ENCODE results near the gene ICA1.

Gene ICA1

GRCh38 chr7:8082762-8083161, 179.2 kb downstream of the ICA1 start:
- H3K4me3 ChIP-seq (ENCODE audit: control insufficient read depth, low read depth, low read length): no peak overlapping the region
- no peak for DNase-seq (ENCODE audit: low read depth)
- TF ChIP-seq CTCF (conservative IDR thresholded peaks at IDR 0.05; ENCODE audit: control insufficient read depth, insufficient read depth, low read depth, low read length): no peak

DNA sequence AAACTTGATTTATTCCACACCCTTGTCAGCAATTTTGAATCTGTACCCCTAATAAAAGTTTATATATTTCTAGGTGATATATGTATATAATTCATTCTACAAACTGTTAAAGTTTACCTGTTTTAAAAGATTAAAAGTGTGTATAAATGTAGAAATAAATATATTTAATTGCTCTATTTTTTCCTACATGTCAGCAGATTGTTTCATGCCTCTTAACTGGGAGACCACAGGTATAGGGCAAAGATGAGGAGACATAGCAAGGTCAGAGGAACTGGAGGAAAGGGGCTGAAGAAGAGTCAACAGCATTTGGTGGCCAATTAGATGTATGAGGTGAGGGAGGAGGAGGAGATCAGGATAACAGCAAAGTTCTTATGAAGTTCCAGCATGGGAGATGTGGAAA, 183.5 kb downstream of the ICA1 start:
- no peak for TF ChIP-seq CTCF (conservative IDR thresholded peaks at IDR 0.05; ENCODE audit: control insufficient read depth, insufficient read depth, low read depth, low read length)
- no peak overlapping the region for H3K4me3 ChIP-seq (ENCODE audit: control insufficient read depth, low read depth, low read length)
- no peak for DNase-seq (ENCODE audit: low read depth)

DNA sequence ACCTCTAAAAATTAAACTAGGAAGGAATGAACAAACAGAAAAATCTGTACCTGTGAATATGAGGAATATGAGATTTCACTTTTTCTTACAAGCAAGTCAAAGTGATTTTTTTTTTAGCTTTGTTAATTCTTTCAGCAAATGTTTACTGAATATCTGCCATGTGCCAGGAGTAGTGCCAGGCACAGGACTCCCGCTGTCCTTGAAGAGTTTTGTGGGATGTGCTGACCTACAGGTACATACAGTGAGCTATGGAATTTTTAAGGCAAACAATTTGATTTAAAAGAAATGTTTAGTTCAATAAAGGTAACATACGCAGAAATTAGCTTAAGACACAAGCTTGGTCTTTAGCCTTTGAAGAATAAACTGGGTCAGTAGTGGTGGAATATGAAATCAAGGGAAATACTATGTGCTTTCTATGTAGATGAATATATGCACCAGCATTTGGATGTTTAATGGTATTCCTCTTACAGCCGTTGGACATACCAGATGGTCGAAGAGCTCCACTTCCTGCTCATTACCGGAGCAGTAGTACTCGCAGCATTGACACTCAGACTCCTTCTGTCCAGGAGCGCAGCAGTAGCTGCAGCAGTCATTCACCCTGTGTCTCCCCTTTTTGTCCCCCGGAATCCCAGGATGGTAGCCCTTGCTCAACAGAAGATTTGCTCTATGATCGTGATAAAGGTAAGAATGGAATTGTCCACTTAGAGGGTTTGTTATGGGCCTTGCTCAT, 191.4 kb downstream of the ICA1 start:
- no peak for TF ChIP-seq CTCF (conservative IDR thresholded peaks at IDR 0.05; ENCODE audit: control insufficient read depth, insufficient read depth, low read depth, low read length)
- H3K4me3 ChIP-seq (ENCODE audit: control insufficient read depth, low read depth, low read length): no peak overlapping the region
- DNase-seq (ENCODE audit: low read depth): no peak

DNA sequence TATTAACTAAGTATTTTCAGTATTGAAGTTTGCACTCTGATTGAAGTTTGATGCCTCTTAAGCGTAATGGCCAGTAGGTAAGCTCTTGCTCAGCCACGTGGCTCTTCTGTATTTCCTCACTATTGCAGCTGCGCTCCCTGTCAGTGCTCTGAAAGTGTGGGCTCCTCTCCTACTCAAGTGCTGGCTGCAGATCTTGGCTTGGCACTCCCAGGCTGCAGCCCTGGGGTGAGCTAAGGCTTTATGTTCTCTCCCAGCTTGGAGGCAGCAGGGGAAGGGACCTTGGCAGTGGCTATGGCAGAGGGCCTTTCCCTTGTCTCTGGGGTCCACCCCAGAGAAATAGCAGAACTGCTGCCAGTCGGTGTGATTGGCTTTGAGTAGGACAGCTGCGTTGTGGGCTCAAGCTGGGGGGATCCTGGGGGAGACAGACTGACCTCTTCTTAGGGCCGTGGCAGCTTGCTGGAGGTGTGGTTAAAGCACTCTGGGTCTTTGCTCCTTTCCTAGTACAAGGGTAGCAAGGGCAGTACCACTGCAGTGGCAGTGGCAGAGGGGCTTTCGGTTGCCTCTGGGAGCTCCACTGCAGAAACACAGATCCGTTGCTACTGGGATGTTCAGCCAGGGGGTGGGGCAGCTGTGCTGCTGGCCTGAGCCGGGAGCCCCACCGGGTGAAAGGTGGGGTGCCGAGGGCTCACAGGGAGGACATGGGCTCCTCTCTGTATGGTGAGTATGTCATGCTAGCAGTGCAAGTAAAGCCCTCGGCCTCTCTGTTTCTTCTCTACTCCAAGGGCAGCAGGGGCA, 192.9 kb downstream of the ICA1 start:
- no peak for DNase-seq (ENCODE audit: low read depth)
- no peak for TF ChIP-seq CTCF (conservative IDR thresholded peaks at IDR 0.05; ENCODE audit: control insufficient read depth, insufficient read depth, low read depth, low read length)
- no peak overlapping the region for H3K4me3 ChIP-seq (ENCODE audit: control insufficient read depth, low read depth, low read length)

DNA sequence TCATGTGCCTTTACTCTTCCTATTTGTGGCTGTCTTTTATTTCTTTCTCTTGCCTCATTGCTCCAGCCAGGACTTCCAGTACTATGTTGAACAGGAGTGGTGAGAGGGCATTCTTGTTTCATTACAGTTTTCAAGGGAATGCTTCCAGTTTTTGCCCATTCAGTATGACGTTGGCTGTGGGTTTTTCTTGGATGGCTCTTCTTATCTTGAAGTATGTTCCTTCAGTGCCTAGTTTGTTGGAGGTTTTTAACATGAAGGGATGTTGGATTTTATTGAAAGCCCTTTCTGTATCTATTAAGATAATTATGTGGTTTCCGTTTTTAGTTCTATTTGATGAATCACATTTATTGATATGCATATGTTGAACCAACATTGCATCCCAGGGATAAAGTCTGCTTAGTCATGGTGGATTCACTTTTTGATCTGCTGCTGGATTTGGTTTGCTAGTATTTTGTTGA, 196.6 kb downstream of the ICA1 start:
- DNase-seq (ENCODE audit: low read depth): peak; percentile 87
- TF ChIP-seq CTCF (conservative IDR thresholded peaks at IDR 0.05; ENCODE audit: control insufficient read depth, insufficient read depth, low read depth, low read length): no peak
- H3K4me3 ChIP-seq (ENCODE audit: control insufficient read depth, low read depth, low read length): no peak overlapping the region

DNA sequence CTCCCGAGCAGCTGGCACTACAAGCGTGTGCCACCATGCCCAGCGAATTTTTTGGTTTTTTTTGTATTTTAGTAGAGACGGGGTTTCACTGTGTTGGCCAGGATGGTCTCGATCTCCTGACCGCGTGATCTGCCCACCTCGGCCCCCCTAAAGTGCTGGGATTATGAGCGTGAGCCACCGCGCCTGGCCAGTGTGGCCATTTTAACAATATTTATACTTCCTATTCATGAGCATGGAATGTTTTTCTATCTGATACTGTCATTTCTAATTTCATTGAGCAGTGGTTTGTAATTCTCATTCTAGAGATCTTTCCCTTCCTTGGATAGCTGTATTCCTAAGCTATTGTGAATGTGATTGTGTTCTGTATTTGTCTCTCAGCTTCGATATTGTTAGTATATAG, 197.1 kb downstream of the ICA1 start:
- DNase-seq (ENCODE audit: low read depth): no peak

More for the DNA sequence above, 197.1 kb downstream of the ICA1 start:
- H3K4me3 ChIP-seq (ENCODE audit: control insufficient read depth, low read depth, low read length): no peak overlapping the region
- TF ChIP-seq CTCF (conservative IDR thresholded peaks at IDR 0.05; ENCODE audit: control insufficient read depth, insufficient read depth, low read depth, low read length): no peak
